Lower lobe of right lung (tissue), 2 donors: ENCODE measurements around the gene SGK1. TPM values are rescaled to one million over a fixed set of nuclear protein-coding genes. Genes with fewer than 3 reads are reported as not detected.

ENCODE experiments used
- ATAC-seq, 2 donors: fragments of 200-7000 bp; cut with Tn5 transposase; one replicate each; pipeline ENCODE4 v1.9.1; 2020 to 2022; ENCODE audit warnings: mild to moderate bottlenecking in 2 of 2, moderate library complexity in 2 of 2
- DNase-seq: peaks from one replicate; pipeline ENCODE4 v3.0.0-alpha.2; 2020
- H3K27ac ChIP-seq: fragments of 200-600 bp; one replicate; pipeline ENCODE4 v1.8.0; 2022
- H3K27me3 ChIP-seq: fragments of 200-600 bp; one replicate; pipeline ENCODE4 v1.8.0; 2022; ENCODE audit warnings: low read depth
- H3K36me3 ChIP-seq: fragments of 200-600 bp; one replicate; pipeline ENCODE4 v1.8.0; 2022; ENCODE audit warnings: mild to moderate bottlenecking
- H3K4me1 ChIP-seq: fragments of 200-600 bp; one replicate; pipeline ENCODE4 v1.8.0; 2022
- H3K4me3 ChIP-seq: fragments of 200-600 bp; one replicate; pipeline ENCODE4 v1.8.0; 2022; ENCODE audit warnings: mild to moderate bottlenecking
- H3K9me3 ChIP-seq: fragments of 200-600 bp; one replicate; pipeline ENCODE4 v1.8.0; 2022
- intact Hi-C: fragments of 100-400 bp; cut with DNase I; formaldehyde crosslinking; loops from one replicate; pipeline ENCODE4 v1.11.0; 2022
- total RNA-seq: library from RNA; stranded (reverse); fragmentation: NEBNext Ultra II Directional; extraction: Animal tissue kit (Norgen Biotek cat#: 25700); gene quantifications from one replicate; pipeline ENCODE4 v1.2.1, GENCODE V29; 2021
- TF ChIP-seq, protein P1 (sequence below): fragments of 200-600 bp; IDR thresholded peaks from one replicate; pipeline ENCODE4 v1.8.0; 2022; ENCODE audit warnings: antibody characterized with exemption, mild to moderate bottlenecking
- donor health status: DM: no; HTN: yes; CAD: no; lungs with severe emphysema.

Gene SGK1
- total RNA-seq, 1 donor from 2014 or later = 195 TPM

GRCh38 chr6:134233180-134233955 lies 84.5 kb downstream of the SGK1 start:
- H3K27me3 ChIP-seq = no peaks in the 10 kb centered on the region
- intact Hi-C loops = no loop called here
- no peaks in the 10 kb centered on the region for H3K9me3 ChIP-seq
- H3K4me3 ChIP-seq = no peak overlapping the region
- no peaks in the 10 kb centered on the region for H3K36me3 ChIP-seq
- H3K27ac ChIP-seq = no peak overlapping the region
- H3K4me1 ChIP-seq = peaks cover 15% of the 10 kb centered on the region
- ATAC-seq (no peak), DNase-seq (no peak)
- TF ChIP-seq, protein P1, sequence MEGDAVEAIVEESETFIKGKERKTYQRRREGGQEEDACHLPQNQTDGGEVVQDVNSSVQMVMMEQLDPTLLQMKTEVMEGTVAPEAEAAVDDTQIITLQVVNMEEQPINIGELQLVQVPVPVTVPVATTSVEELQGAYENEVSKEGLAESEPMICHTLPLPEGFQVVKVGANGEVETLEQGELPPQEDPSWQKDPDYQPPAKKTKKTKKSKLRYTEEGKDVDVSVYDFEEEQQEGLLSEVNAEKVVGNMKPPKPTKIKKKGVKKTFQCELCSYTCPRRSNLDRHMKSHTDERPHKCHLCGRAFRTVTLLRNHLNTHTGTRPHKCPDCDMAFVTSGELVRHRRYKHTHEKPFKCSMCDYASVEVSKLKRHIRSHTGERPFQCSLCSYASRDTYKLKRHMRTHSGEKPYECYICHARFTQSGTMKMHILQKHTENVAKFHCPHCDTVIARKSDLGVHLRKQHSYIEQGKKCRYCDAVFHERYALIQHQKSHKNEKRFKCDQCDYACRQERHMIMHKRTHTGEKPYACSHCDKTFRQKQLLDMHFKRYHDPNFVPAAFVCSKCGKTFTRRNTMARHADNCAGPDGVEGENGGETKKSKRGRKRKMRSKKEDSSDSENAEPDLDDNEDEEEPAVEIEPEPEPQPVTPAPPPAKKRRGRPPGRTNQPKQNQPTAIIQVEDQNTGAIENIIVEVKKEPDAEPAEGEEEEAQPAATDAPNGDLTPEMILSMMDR = no peak

DNA sequence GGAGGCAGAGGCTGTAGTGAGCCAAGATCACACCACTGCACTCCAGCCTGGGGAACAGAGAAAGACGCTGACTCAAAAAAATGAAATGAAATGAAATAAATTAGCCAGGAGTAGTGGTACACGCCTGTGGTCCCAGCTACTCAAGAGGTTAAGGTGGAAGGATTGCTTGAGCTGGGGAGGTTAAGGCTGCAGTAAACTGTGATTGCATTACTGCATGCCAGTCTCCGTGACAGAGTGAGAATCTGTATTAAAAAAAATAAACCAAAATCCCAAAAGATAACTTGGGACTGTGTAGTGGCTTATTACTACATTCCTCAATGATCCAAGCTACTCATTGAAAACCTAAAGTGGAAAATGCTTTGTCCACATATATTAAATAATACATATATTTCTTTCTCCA lies 87.0 kb downstream of the SGK1 start:
- H3K27ac ChIP-seq = no peak overlapping the region
- H3K4me3 ChIP-seq = no peak overlapping the region
- ATAC-seq (no peak), DNase-seq (no peak)
- H3K36me3 ChIP-seq = no peaks in the 10 kb centered on the region
- H3K4me1 ChIP-seq = peaks cover 6% of the 10 kb centered on the region
- TF ChIP-seq, protein P1 = no peak
- H3K27me3 ChIP-seq = no peaks in the 10 kb centered on the region
- no peaks in the 10 kb centered on the region for H3K9me3 ChIP-seq
- intact Hi-C loops = no loop called here

DNA sequence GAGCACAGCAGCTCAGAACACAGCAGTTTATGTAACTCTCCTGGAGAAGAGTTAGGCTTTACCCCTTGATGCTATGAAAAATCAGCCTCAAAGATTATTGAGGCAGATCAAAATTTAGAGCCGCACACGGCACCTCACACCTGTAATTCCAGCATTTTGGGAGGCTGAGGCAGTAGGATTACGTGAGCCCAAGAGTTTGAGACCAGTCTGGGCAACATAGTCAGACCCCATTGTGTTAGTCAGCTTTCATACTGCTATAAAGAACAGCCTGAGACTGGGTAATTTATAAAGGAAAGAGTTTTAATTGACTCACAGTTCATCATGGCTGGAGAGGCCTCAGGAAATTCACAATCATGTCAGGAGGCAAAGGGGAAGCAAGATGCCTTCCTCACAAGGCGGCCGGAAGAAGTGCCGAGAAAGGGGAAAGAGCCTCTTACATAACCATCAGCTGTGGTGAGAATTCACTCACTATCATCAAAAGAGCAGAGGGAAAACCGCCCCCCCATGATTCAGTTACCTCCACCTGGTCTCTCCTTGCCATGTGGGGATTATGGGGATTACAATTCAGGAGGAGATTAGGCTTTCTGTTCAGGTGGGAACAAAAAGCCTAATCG lies 87.7 kb downstream of the SGK1 start:
- Histone ChIP-seq H3K9me3 (no peaks in the 10 kb centered on the region), H3K27ac (no peak overlapping the region), H3K4me3 (no peak overlapping the region), H3K36me3 (no peaks in the 10 kb centered on the region), H3K27me3 (no peaks in the 10 kb centered on the region), H3K4me1 (no peaks in the 10 kb centered on the region)
- intact Hi-C loops = no loop called here
- peak; percentile 68 for DNase-seq
- peak; percentile 41 to 53 for ATAC-seq
- TF ChIP-seq, protein P1 = no peak

DNA sequence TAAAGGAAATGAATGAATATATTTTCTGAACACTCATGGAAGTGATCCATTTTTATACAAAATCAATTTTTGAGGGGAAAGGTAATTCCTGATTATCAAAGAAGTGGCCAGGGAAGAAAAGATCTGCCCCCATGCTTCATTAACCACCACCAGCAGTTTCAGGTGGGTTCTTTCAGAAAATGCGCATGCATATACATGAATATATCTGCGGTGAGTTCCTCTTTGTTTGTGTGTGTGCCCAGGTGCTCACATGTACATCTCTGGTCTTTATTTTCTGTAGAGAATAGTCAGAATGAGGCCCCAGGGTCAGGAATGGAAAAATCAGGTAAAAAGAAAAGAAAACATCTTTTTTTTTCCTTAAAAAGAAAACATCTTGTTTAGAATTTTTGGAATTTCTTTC lies 88.4 kb downstream of the SGK1 start:
- no peak overlapping the region for H3K4me3 ChIP-seq
- no peaks in the 10 kb centered on the region for H3K9me3 ChIP-seq
- H3K36me3 ChIP-seq = no peaks in the 10 kb centered on the region
- TF ChIP-seq, protein P1 = no peak
- intact Hi-C loops = no loop called here
- H3K27me3 ChIP-seq = no peaks in the 10 kb centered on the region
- no peak for ATAC-seq
- H3K4me1 ChIP-seq = no peaks in the 10 kb centered on the region
- H3K27ac ChIP-seq = no peak overlapping the region
- DNase-seq = no peak

DNA sequence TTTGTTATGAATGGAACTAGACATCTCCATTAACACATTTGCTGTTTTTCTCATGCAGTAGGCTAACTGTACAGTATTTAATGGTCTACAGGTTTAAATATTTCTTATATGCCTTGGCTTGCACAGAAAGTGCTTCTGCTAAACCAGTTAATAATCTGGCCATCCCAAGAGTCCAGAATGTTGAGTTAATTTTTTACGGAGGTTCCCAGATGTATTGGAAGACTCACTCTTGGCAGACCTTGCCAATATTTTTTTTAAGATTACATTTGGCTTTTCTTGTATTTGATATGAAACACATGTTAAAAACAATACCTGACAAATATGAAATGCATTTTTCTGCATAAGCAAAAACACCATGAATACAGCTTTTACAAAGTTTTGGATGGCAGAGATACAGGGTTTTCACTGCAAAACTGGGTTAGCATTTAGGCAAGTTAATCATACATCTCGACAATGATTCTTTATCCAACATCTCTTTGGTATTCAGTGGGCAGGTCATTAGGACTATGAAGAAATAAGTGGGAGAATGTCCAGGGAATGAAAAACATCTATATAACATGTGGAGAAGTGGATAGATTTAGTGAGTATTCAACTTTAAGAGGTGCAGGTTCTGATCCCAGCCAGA lies 94.0 kb downstream of the SGK1 start:
- DNase-seq = no peak
- Histone ChIP-seq H3K27ac (no peak overlapping the region), H3K27me3 (no peaks in the 10 kb centered on the region), H3K36me3 (no peaks in the 10 kb centered on the region), H3K4me1 (no peaks in the 10 kb centered on the region), H3K9me3 (no peaks in the 10 kb centered on the region), H3K4me3 (no peak overlapping the region)
- intact Hi-C loops = no loop called here
- no peak for ATAC-seq
- TF ChIP-seq, protein P1 = no peak
